Measurements from ENCODE around the gene PIGB. TPM values are rescaled to one million over a fixed set of nuclear protein-coding genes. Genes with fewer than 3 reads are reported as not detected.

PIGB gene
- total and polyA plus RNA-seq, 2 of the 4 experiments (the other 2 are of a cell fraction), result 9.2 to 11.8 TPM

DNA sequence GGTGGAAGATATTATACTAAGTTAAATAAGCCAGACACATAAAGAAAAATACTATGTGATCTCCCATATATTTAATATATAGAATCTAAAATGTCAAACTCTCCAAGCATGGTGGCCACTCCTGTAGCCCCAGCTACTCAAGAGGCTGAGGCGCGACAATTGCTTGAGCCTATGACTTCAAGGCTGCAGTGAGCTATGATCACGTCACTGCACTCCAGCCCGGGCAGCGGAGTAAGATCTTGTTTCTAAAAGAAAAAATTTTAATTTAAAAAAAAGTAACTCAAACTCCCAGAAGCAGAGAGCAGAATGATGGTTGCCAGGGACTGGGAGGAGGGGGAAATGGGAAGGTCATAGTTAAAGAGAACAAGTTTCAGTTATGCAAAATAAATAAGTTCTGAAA lies 42.7 kb upstream of the PIGB start:
- no CpG with 5 or more reads among the region's 5 CpGs for WGBS, 2 experiments (ENCODE audit: extremely low coverage in 2 of 2, insufficient read length in 1 of 2)
- H3K9me1 ChIP-seq (ENCODE audit: insufficient read depth, low read length), result peaks cover 9% of the 10 kb centered on the region
- POLR2A ChIA-PET (ENCODE audit: unreplicated experiment), result no interaction called here
- peaks cover 9 to 27% of the 10 kb centered on the region in 2 experiments; a peak in 3 of 4 replicates for H3K79me1 ChIP-seq (ENCODE audit: low read depth in 1 of 2, low read length in 2 of 2)
- BruUV-seq (replicated peaks), result no TSS peak
- H4K91ac ChIP-seq (ENCODE audit: insufficient read depth, low read depth, low read length), result no peak overlapping the region
- peaks cover 10% of the 10 kb centered on the region; the same call in 1 of the 2 replicates for H4K20me1 ChIP-seq (ENCODE audit: insufficient read depth, low read length)
- H3K18ac ChIP-seq (ENCODE audit: low read depth, low read length), result no peak overlapping the region
- in situ Hi-C loops (cut with MboI; ENCODE audit: low sequenced_read_pairs), result no loop called here
- CTCF ChIA-PET, result no interaction called here
- no peaks in the 10 kb centered on the region for H3K27me3 ChIP-seq (ENCODE audit: control insufficient read depth, insufficient read depth, low read length)
- no peak overlapping the region for H3K4ac ChIP-seq (ENCODE audit: low read depth, low read length)
- no peak overlapping the region for H2BK120ac ChIP-seq (ENCODE audit: low read depth, low read length)
- no peak overlapping the region for H2AK9ac ChIP-seq (replicated peaks; ENCODE audit: low read depth, low read length, poor library complexity)
- intact Hi-C loops (cut with micrococcal nuclease), result no loop called here
- no peak overlapping the region for H2BK5ac ChIP-seq (ENCODE audit: low read depth, low read length, poor library complexity, severe bottlenecking)
- ATAC-seq (ENCODE audit: low read depth), result no peak
- no peak overlapping the region for H3K23ac ChIP-seq (ENCODE audit: low read depth, low read length)
- H3K27ac ChIP-seq (ENCODE audit: insufficient read depth, low read length), result no peak overlapping the region
- dilution Hi-C loops (cut with HindIII; ENCODE audit: low sequenced_read_pairs, unreplicated experiment), result no loop called here
- H3K9me3 ChIP-seq (ENCODE audit: control insufficient read depth, insufficient read depth, low read length), result no peaks in the 10 kb centered on the region
- no peak overlapping the region for H4K8ac ChIP-seq (ENCODE audit: low read depth in 2 of 2, low read length in 2 of 2)
- no peak overlapping the region for H3K4me3 ChIP-seq (ENCODE audit: insufficient read depth, low read depth, low read length)
- no peak overlapping the region for H2AK5ac ChIP-seq (ENCODE audit: low read depth, low read length)
- H4K5ac ChIP-seq (ENCODE audit: low read depth, low read length), result no peak overlapping the region
- H3K4me1 ChIP-seq (ENCODE audit: control insufficient read depth, insufficient read depth, low read length), result peaks cover 5% of the 10 kb centered on the region; the same call in 1 of the 2 replicates
- no peak overlapping the region for H3K14ac ChIP-seq (replicated peaks; ENCODE audit: low read depth, low read length)
- no peak overlapping the region for H3K4me2 ChIP-seq (ENCODE audit: low read depth, low read length)
- no peaks in the 10 kb centered on the region for H3K36me3 ChIP-seq (ENCODE audit: control insufficient read depth, insufficient read depth, low read length)
- no peak overlapping the region for H2BK15ac ChIP-seq (ENCODE audit: low read depth, low read length)
- no peak overlapping the region for H2BK20ac ChIP-seq (ENCODE audit: low read depth, low read length)
- no peak overlapping the region for H3K9ac ChIP-seq (ENCODE audit: low read depth, low read length)
- TF ChIP-seq, protein P1, sequence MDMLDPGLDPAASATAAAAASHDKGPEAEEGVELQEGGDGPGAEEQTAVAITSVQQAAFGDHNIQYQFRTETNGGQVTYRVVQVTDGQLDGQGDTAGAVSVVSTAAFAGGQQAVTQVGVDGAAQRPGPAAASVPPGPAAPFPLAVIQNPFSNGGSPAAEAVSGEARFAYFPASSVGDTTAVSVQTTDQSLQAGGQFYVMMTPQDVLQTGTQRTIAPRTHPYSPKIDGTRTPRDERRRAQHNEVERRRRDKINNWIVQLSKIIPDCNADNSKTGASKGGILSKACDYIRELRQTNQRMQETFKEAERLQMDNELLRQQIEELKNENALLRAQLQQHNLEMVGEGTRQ (IDR thresholded peaks at IDR 0.05; ENCODE audit: low read depth, low read length), result no peak
- TF ChIP-seq CHD1 (IDR thresholded peaks at IDR 0.05; ENCODE audit: low read depth, low read length) (no peak), CEBPB (IDR thresholded peaks at IDR 0.05; ENCODE audit: low read depth, low read length) (no peak), FOS (IDR thresholded peaks at IDR 0.05; ENCODE audit: low read depth, low read length) (no peak), RCOR1 (IDR thresholded peaks at IDR 0.05; ENCODE audit: insufficient replicate concordance, low read length) (no peak), MXI1 (IDR thresholded peaks at IDR 0.05; ENCODE audit: borderline replicate concordance, low read depth, low read length) (no peak), RFX5 (IDR thresholded peaks at IDR 0.05; ENCODE audit: low read depth, low read length) (no peak), POLR2A (IDR thresholded peaks at IDR 0.05; ENCODE audit: low read depth, low read length) (no peak)
- TF ChIP-seq, protein P2, sequence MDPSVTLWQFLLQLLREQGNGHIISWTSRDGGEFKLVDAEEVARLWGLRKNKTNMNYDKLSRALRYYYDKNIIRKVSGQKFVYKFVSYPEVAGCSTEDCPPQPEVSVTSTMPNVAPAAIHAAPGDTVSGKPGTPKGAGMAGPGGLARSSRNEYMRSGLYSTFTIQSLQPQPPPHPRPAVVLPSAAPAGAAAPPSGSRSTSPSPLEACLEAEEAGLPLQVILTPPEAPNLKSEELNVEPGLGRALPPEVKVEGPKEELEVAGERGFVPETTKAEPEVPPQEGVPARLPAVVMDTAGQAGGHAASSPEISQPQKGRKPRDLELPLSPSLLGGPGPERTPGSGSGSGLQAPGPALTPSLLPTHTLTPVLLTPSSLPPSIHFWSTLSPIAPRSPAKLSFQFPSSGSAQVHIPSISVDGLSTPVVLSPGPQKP (IDR thresholded peaks at IDR 0.05; ENCODE audit: borderline replicate concordance, low read depth, low read length), result no peak
- no peak for DNase-seq
- H3K56ac ChIP-seq (ENCODE audit: extremely low read depth, insufficient read depth, low read length), result no peak overlapping the region
- no peak overlapping the region for H2AFZ ChIP-seq (replicated peaks; ENCODE audit: low read length, poor library complexity)

Measured in IMR-90 (cell line).